Esophagus (tissue), 2 donors: ENCODE results near the gene MCCC2. TPM values are rescaled to one million over a fixed set of nuclear protein-coding genes. Genes with fewer than 3 reads are reported as not detected.
"Not testable (repeated sequence)": the region's sequence is repeated elsewhere in the genome, so short reads cannot be mapped to it uniquely, and the experiment has no call there.

ENCODE experiments used
- H3K27ac ChIP-seq, 2 donors: one replicate each; pipeline ENCODE4 v1.5.1; 2013; ENCODE audit warnings: low read depth in 2 of 2, mild to moderate bottlenecking in 2 of 2, inconsistent platforms in 1 of 2, low read length in 1 of 2, moderate library complexity in 1 of 2
- H3K27me3 ChIP-seq, 2 donors: one replicate each; pipeline ENCODE4 v1.6.1; 2013; ENCODE audit warnings: low read length in 2 of 2, control low read depth in 1 of 2, mild to moderate bottlenecking in 1 of 2; ENCODE audit not compliant: insufficient read depth in 2 of 2, control insufficient read depth in 1 of 2
- H3K36me3 ChIP-seq, 2 donors: one replicate each; pipeline ENCODE4 v1.6.1; 2013; ENCODE audit warnings: low read length in 1 of 2; ENCODE audit not compliant: control insufficient read depth in 2 of 2, insufficient read depth in 2 of 2
- H3K4me1 ChIP-seq, 2 donors: one replicate each; pipeline ENCODE4 v1.6.1; 2013; ENCODE audit warnings: low read length in 1 of 2; ENCODE audit not compliant: control insufficient read depth in 2 of 2, insufficient read depth in 2 of 2
- H3K4me3 ChIP-seq, 2 donors: one replicate each; pipeline ENCODE4 v1.5.1; 2013; ENCODE audit warnings: low read length in 2 of 2, mild to moderate bottlenecking in 2 of 2, low read depth in 1 of 2, moderate library complexity in 1 of 2
- H3K9me3 ChIP-seq, 2 donors: one replicate each; pipeline ENCODE4 v1.6.1; 2013; ENCODE audit warnings: mild to moderate bottlenecking in 2 of 2, low read depth in 1 of 2, low read length in 1 of 2, moderate library complexity in 1 of 2; ENCODE audit not compliant: control insufficient read depth in 2 of 2, insufficient read depth in 1 of 2
- WGBS, 2 donors: extraction: QIAGEN DNeasy Blood & Tissue Kit; methylation state at CpG; one replicate each; pipeline ENCODE4 v1.1.7; 2013; 5-methylcytosine and 5-hydroxymethylcytosine counted together
- polyA plus RNA-seq, 2 donors: library from polyadenylated mRNA; stranded (reverse); fragments of 200-250 nt; gene quantifications; one replicate each; pipeline ENCODE4 v1.2.3, GENCODE V29; 2013
- donor health status: healthy with polysubstance abuse.
- donor health status: Bipolar disorder and iron deficiency.

Gene MCCC2
- polyA plus RNA-seq, 2 donors = 14.2 to 22.5 TPM

GRCh38 chr5:71623221-71623794 lies 36.2 kb downstream of the MCCC2 start:
- H3K4me3 ChIP-seq = no peak overlapping the region
- peaks cover 0 to 9% of the 10 kb centered on the region in 2 donors for H3K36me3 ChIP-seq
- H3K9me3 ChIP-seq = no peaks in the 10 kb centered on the region
- no peak overlapping the region for H3K27ac ChIP-seq
- WGBS, 2 donors = 95 to 98% methylated on average over 10 of the region's 10 CpGs
- H3K4me1 ChIP-seq = no peaks in the 10 kb centered on the region
- H3K27me3 ChIP-seq = no peaks in the 10 kb centered on the region

GRCh38 chr5:71629950-71630349 lies 42.8 kb downstream of the MCCC2 start:
- Histone ChIP-seq H3K36me3 (no peaks in the 10 kb centered on the region), H3K27ac (no peak overlapping the region), H3K4me1 (peaks cover 0 to 4% of the 10 kb centered on the region in 2 donors), H3K9me3 (peaks cover 0 to 2% of the 10 kb centered on the region in 2 donors), H3K27me3 (no peaks in the 10 kb centered on the region), H3K4me3 (no peak overlapping the region)
- WGBS, 2 donors = 87 to 89% methylated on average over 6 of the region's 6 CpGs

- H3K27ac ChIP-seq = no peak overlapping the region
These were observed 43.9 kb downstream of the MCCC2 start for GRCh38 chr5:71631070-71631469.

GRCh38 chr5:71632168-71632567 lies 45.0 kb downstream of the MCCC2 start:
- H3K9me3 ChIP-seq = peaks cover 0 to 2% of the 10 kb centered on the region in 2 donors
- H3K27ac ChIP-seq = no peak overlapping the region
- H3K27me3 ChIP-seq = no peaks in the 10 kb centered on the region
- H3K4me3 ChIP-seq = no peak overlapping the region
- H3K36me3 ChIP-seq = no peaks in the 10 kb centered on the region
- 49 to 66% methylated on average over 3 of the region's 3 CpGs for WGBS, 2 donors
- peaks cover 0 to 4% of the 10 kb centered on the region in 2 donors for H3K4me1 ChIP-seq

More at GRCh38 chr5:71631070-71631469, 43.9 kb downstream of the MCCC2 start:
- H3K4me3 ChIP-seq = no peak overlapping the region
- peaks cover 0 to 4% of the 10 kb centered on the region in 2 donors for H3K4me1 ChIP-seq
- WGBS, 2 donors = 86% methylated on average over 4 of the region's 4 CpGs
- no peaks in the 10 kb centered on the region for H3K27me3 ChIP-seq
- no peaks in the 10 kb centered on the region for H3K36me3 ChIP-seq
- peaks cover 0 to 2% of the 10 kb centered on the region in 2 donors for H3K9me3 ChIP-seq

- Histone ChIP-seq H3K27ac (no peak overlapping the region), H3K27me3 (no peaks in the 10 kb centered on the region), H3K36me3 (no peaks in the 10 kb centered on the region), H3K9me3 (peaks cover 0 to 2% of the 10 kb centered on the region in 2 donors), H3K4me3 (no peak overlapping the region), H3K4me1 (peaks cover 0 to 4% of the 10 kb centered on the region in 2 donors)
- 79 to 80% methylated on average over 2 of the region's 2 CpGs for WGBS, 2 donors
These were observed 46.4 kb downstream of the MCCC2 start for GRCh38 chr5:71633255-71634155.

- Histone ChIP-seq H3K4me1 (no peaks in the 10 kb centered on the region), H3K27ac (no peak overlapping the region), H3K36me3 (peaks cover 0 to under 1% of the 10 kb centered on the region in 2 donors), H3K4me3 (no peak overlapping the region), H3K9me3 (no peaks in the 10 kb centered on the region), H3K27me3 (no peaks in the 10 kb centered on the region)
These were observed 50.0 kb downstream of the MCCC2 start for GRCh38 chr5:71637133-71637532.

- WGBS, 2 donors = 91 to 93% methylated on average over 3 of the region's 3 CpGs
- Histone ChIP-seq H3K36me3 (peaks cover 4 to 9% of the 10 kb centered on the region in 2 donors), H3K4me3 (no peak overlapping the region), H3K27me3 (no peaks in the 10 kb centered on the region), H3K9me3 (no peaks in the 10 kb centered on the region), H3K27ac (no peak overlapping the region), H3K4me1 (no peaks in the 10 kb centered on the region)
These were observed 53.3 kb downstream of the MCCC2 start for GRCh38 chr5:71640408-71640807.

- 69 to 80% methylated on average over 3 of the region's 3 CpGs for WGBS, 2 donors
- peaks cover 12 to 14% of the 10 kb centered on the region in 2 donors for H3K36me3 ChIP-seq
- H3K4me1 ChIP-seq = no peaks in the 10 kb centered on the region
These were observed 57.9 kb downstream of the MCCC2 start for GRCh38 chr5:71645030-71645429.

GRCh38 chr5:71650940-71651339 lies 63.8 kb downstream of the MCCC2 start:
- peaks cover 9 to 13% of the 10 kb centered on the region in 2 donors for H3K36me3 ChIP-seq
- H3K27me3 ChIP-seq, H3K4me3 ChIP-seq, H3K27ac ChIP-seq, H3K9me3 ChIP-seq, H3K4me1 ChIP-seq: not testable (repeated sequence)
- 94 to 98% methylated on average over 3 of the region's 3 CpGs for WGBS, 2 donors

More at GRCh38 chr5:71645030-71645429, 57.9 kb downstream of the MCCC2 start:
- Histone ChIP-seq H3K9me3 (no peaks in the 10 kb centered on the region), H3K27ac (no peak overlapping the region), H3K27me3 (no peaks in the 10 kb centered on the region), H3K4me3 (no peak overlapping the region)
